Stomach (tissue), 9 donors: ENCODE measurements around the gene GRAP. TPM values are rescaled to one million over a fixed set of nuclear protein-coding genes. Genes with fewer than 3 reads are reported as not detected.
A peak's percentile ranks its signal among the peaks of the same experiment; 100 is the strongest.

Source experiments
- DNase-seq, 2 donors: peaks; one replicate each; pipeline versions ENCODE4 v3.0.0 to v3.0.0-alpha.2; 2013 to 2019
- H3K27ac ChIP-seq, 5 donors: fragments of 200-600 bp in 4 of 5; sonication (generic) in 4 of 5; one replicate each; pipeline ENCODE4 v1.5.1; 2013 to 2019; ENCODE audit warnings: mild to moderate bottlenecking in 1 of 5, moderate library complexity in 1 of 5
- H3K27me3 ChIP-seq, 3 donors: fragments of 200-600 bp; sonication (generic); one replicate each; pipeline ENCODE4 v1.5.1; 2017 to 2019; ENCODE audit warnings: mixed run types in 1 of 3
- H3K36me3 ChIP-seq, 4 donors: fragments of 200-600 bp; sonication (generic); 1 replicate in 3 of 4; 2 replicates in 1 of 4; pipeline ENCODE4 v1.5.1; 2016 to 2019
- H3K4me1 ChIP-seq, 4 donors: fragments of 200-600 bp; sonication (generic); one replicate each; pipeline ENCODE4 v1.5.1; 2016 to 2019
- H3K4me3 ChIP-seq, 4 donors: fragments of 200-600 bp; sonication (generic) in 3 of 4; one replicate each; pipeline ENCODE4 v1.5.1; 2016 to 2019; ENCODE audit warnings: mild to moderate bottlenecking in 1 of 4
- H3K9me3 ChIP-seq, 4 donors: fragments of 200-600 bp; sonication (generic); one replicate each; pipeline ENCODE4 v1.5.1; 2016 to 2019
- CTCF ChIP-seq, 7 experiments: fragments of 450-650 bp in 4 of 7; fragments of 200-600 bp in 3 of 7; sonication (generic) in 3 of 7; IDR thresholded peaks; one replicate each; pipeline ENCODE4 v1.5.1; 2016 to 2019; ENCODE audit warnings: antibody characterized with exemption in 7 of 7, control low read depth in 2 of 7, mild to moderate bottlenecking in 1 of 7
- EP300 ChIP-seq: sonication (generic); formaldehyde crosslinking; IDR thresholded peaks from one replicate; pipeline ENCODE4 v1.6.1; 2017; ENCODE audit warnings: antibody characterized with exemption
- POLR2A ChIP-seq, 4 donors: fragments of 450-650 bp; IDR thresholded peaks; one replicate each; pipeline ENCODE4 v1.6.1; 2016; ENCODE audit warnings: antibody characterized with exemption in 4 of 4, control low read depth in 2 of 4, mild to moderate bottlenecking in 1 of 4, moderate library complexity in 1 of 4
- POLR2AphosphoS5 ChIP-seq, 3 donors: sonication (generic); formaldehyde crosslinking; IDR thresholded peaks; one replicate each; pipeline ENCODE4 v1.6.1; 2016; ENCODE audit warnings: antibody characterized with exemption in 3 of 3
- WGBS, 5 donors: extraction: QIAGEN DNeasy Blood & Tissue Kit in 3 of 5; methylation state at CpG; one replicate each; pipeline versions ENCODE4 v1.1.5 to v1.1.7; 2013 to 2018; 5-methylcytosine and 5-hydroxymethylcytosine counted together
- intact Hi-C: fragments of 100-400 bp; cut with DNase I; formaldehyde crosslinking; loops from one replicate; pipeline ENCODE4 v1.15.1; 2023; ENCODE audit warnings: low total_unique reads
- polyA plus RNA-seq, 3 donors: library from polyadenylated mRNA; stranded (reverse); fragments of 200-250 nt; gene quantifications; one replicate each; pipeline ENCODE4 v1.2.3, GENCODE V29; 2013
- total RNA-seq, 5 donors: library from RNA; depleted of rRNA; stranded (reverse); fragments of >200 nt; gene quantifications; one replicate each; pipeline versions ENCODE4 v1.1.0 to v1.2.3, GENCODE V29; 2014 to 2016
- donor health status: healthy with polysubstance abuse.
- donor health status: Bipolar disorder and iron deficiency.
- donor health status: healthy.

GRAP gene
- total and polyA plus RNA-seq, 8 donors: 0.87 to 92.2 (median 2.9) TPM

- WGBS, 5 donors: 37 to 63% (median 46%) methylated on average over 23 to 30 of the region's 30 CpGs
- H3K27ac ChIP-seq: peak overlapping the region; percentile 76 to 94 (median 84)
- intact Hi-C loops: no loop called here
- H3K4me1 ChIP-seq: peaks cover 10 to 54% (median 37%) of the 10 kb centered on the region in 4 donors
- H3K4me3 ChIP-seq: no peak overlapping the region
- DNase-seq: peak; percentile 92 to 94
- no peaks in the 10 kb centered on the region for H3K9me3 ChIP-seq
- no peak for TF ChIP-seq CTCF (IDR thresholded peaks at IDR 0.05)
- no peak for TF ChIP-seq EP300
- peak in 2 of 3 donors; percentile 61 to 68 for TF ChIP-seq POLR2AphosphoS5 (IDR thresholded peaks at IDR 0.05)
- H3K36me3 ChIP-seq: peaks cover 21 to 46% (median 35%) of the 10 kb centered on the region in 4 donors
- no peaks in the 10 kb centered on the region for H3K27me3 ChIP-seq
These were observed 64.9 kb downstream of the GRAP start for GRCh38 chr17:18981642-18982424.

DNA sequence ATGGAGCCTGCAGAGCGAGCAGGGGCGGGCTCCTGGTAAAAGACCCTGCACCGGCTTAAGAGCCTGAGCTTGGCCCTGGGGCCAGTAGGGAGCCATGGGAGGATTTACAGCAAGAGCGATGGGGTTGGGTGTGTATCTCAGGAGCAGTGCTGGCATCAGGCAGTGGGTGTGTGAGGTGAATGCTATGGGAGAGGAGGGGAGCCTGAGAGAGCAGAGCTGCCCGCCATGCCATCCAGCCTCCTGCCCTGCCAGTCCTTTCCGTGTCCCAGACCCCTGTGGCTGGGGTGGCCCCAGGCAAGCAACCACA is 65.5 kb downstream of the GRAP start:
- TF ChIP-seq POLR2AphosphoS5 (IDR thresholded peaks at IDR 0.05) (no peak), POLR2A (IDR thresholded peaks at IDR 0.05) (no peak), EP300 (no peak), CTCF (IDR thresholded peaks at IDR 0.05) (no peak)
- intact Hi-C loops: no loop called here
- H3K27ac ChIP-seq: peak overlapping the region; percentile 76 to 94 (median 84)

GRCh38 chr17:18980682-18981334 is 65.9 kb downstream of the GRAP start:
- DNase-seq: no peak
- intact Hi-C loops: no loop called here
- Histone ChIP-seq H3K4me1 (peaks cover 10 to 44% (median 33%) of the 10 kb centered on the region in 4 donors), H3K27ac (peak overlapping the region; percentile 9 to 94 (median 84)), H3K27me3 (no peaks in the 10 kb centered on the region), H3K9me3 (no peaks in the 10 kb centered on the region), H3K36me3 (peaks cover 24 to 47% (median 35%) of the 10 kb centered on the region in 4 donors), H3K4me3 (no peak overlapping the region)
- TF ChIP-seq CTCF (IDR thresholded peaks at IDR 0.05) (no peak), POLR2AphosphoS5 (IDR thresholded peaks at IDR 0.05) (no peak), EP300 (no peak), POLR2A (IDR thresholded peaks at IDR 0.05) (no peak)
- 68 to 81% (median 70%) methylated on average over 13 of the region's 13 CpGs for WGBS, 5 donors

More for the DNA sequence above, 65.5 kb downstream of the GRAP start:
- Histone ChIP-seq H3K4me3 (no peak overlapping the region), H3K9me3 (no peaks in the 10 kb centered on the region), H3K36me3 (peaks cover 24 to 46% (median 35%) of the 10 kb centered on the region in 4 donors), H3K4me1 (peaks cover 10 to 48% (median 36%) of the 10 kb centered on the region in 4 donors), H3K27me3 (no peaks in the 10 kb centered on the region)
- WGBS, 5 donors: 48 to 82% (median 60%) methylated on average over 6 of the region's 6 CpGs
- no peak for DNase-seq

DNA sequence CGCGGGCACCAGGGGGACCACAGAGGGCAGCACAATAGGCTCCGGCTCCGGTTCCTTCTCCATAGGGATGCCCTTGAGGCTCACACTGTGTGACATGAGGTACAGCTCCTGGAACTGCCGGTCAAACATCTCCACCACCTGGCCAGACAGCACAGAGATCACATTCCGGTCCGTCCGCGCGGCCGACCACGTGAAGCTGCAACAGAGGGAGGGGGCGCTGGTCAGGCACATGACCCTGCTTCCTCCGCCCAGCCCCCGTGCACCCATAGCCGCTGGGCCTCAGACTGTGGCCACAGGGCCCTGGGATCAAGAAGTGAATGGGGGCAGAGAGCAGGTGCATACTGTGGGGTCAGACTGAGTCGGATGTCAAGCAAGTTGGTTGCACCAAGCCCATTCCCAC is 68.1 kb downstream of the GRAP start:
- TF ChIP-seq CTCF (IDR thresholded peaks at IDR 0.05) (no peak), POLR2AphosphoS5 (IDR thresholded peaks at IDR 0.05) (no peak), EP300 (no peak), POLR2A (IDR thresholded peaks at IDR 0.05) (no peak)
- H3K9me3 ChIP-seq: no peaks in the 10 kb centered on the region
- DNase-seq: no peak
- WGBS, 5 donors: 88 to 94% (median 91%) methylated on average over 13 to 17 of the region's 17 CpGs; no CpG with 5 or more reads in 1 of the 5 donors
- peaks cover 24 to 47% (median 41%) of the 10 kb centered on the region in 4 donors for H3K36me3 ChIP-seq
- no peaks in the 10 kb centered on the region for H3K27me3 ChIP-seq
- intact Hi-C loops: no loop called here
- H3K27ac ChIP-seq: no peak overlapping the region
- H3K4me1 ChIP-seq: peaks cover 10 to 33% (median 27%) of the 10 kb centered on the region in 4 donors
- H3K4me3 ChIP-seq: no peak overlapping the region
